ENCODE data around the gene ETF1.
A peak's percentile ranks its signal among the peaks of the same experiment; 100 is the strongest.

Gene ETF1

DNA sequence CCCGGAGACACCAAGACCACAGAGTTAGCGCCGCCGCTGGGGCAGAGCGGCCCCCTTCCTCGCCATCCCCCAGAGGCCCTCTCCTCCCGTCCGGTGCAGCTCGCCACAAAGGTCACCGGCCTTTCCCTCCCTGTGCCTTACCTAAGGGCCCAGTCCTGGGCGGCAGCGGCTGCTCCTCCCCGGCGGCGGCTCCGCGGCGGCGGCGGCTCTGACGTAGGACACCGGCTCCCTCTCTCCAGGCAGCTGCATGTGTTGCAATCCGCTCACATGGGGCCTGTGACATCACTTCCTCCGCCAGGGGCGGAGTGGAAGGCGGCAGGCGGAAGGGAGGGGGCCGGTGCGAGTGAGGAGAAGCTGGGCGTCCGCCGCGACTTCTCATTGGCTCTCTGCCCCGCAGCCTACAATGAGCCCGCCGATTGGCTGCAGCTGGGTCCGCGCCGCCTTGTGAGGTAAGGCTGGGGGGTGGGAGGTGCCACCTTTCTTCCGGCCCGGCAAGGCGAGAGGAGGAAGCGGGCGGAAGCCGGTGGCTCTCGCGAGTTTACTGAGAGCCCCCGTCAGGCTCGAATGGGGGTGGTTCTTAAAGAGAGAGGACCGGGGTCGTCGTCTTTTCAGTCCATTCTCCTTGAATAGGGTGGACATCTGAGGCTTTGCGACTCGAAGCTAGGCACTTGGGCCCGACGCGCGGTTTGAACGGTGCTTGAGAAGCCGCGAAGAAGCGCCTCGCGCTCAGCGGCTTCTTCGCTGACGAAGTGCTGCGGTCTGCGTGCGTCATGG, at the start of gene ETF1:
TSS of gene ETF1 (minus strand) at position 281 of the 774 bp plus-strand sequence. CDS start 318 bp downstream, outside the sequence.
- DNase-seq, result peak; percentile 100

- no peak for DNase-seq
Measured at GRCh38 chr5:138588013-138588788, 45.2 kb upstream of the ETF1 start.

GRCh38 chr5:138585157-138585556, 42.1 kb upstream of the ETF1 start:
- DNase-seq, result no peak

DNA sequence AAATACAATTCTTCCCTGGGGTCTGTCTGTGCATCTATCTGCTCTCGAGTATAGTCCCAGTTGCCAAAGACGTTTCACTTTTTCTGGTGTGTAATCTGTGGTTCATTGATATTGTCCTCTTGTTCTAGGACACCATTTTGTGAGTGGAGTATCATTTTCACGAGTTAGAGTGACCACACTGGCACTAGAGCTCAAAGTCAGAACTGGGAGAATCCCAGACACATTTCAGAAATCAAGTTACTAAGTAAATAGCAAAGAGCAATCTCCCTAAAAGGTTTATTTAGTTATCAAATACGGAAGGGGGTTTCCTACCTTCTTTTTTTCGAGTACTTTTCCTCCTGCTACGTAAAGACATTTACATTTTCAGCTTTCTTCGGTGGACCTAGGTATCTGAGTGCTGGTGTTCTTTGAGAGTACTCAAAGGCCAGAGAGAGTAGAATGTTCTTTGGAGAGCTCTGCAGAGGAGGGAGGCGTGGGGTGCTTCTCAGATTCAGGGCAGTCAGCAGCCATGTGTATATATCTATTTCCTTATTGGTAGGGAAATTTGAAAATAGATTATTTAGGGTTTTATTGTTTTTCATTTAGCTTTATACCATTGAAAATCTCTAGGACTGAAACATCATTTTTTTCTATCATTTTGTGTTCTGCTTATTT, 41.1 kb upstream of the ETF1 start:
- no peak for DNase-seq

- no peak for DNase-seq
Measured at GRCh38 chr5:138582959-138583358, 39.9 kb upstream of the ETF1 start.

DNA sequence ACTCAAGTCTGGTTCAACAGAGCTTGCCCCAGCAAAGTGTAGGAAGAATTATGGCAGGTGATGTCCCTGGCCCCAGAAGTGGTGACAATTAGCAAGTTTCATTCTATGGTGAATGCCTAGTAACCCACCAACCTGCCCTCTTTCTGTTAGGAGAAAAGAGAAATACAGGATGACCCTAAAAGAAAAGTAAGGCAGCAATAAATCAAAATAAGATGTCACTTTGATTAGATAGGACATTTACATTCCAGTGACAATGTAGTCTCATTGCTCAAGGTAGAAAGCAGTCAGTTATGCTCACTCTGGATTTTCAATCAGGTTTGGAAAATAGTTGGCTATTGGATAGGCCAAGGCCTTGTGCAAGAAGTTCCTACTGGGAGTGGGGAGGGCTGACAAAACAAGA, 37.7 kb upstream of the ETF1 start:
- no peak for DNase-seq

DNA sequence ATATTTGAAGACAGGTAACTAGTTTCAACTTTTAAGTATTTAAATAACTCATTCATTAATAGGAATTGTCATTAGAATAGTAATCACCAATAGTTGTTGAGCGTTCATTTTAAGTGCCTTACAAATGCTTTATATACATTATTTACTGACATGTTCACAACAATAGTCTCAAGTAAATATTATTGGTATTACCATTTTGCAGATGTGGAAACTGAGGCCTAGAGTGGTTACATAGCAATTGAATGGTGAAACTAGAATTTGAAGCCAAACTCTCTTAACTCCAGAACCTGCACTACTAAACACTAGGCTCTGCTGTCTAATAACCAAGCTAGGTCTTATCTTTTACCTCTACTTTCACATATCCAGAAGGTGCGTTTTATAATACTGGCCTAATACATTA, 37.0 kb upstream of the ETF1 start:
- no peak for DNase-seq

- DNase-seq, result no peak
Measured at GRCh38 chr5:138579517-138579863, 36.5 kb upstream of the ETF1 start.

DNA sequence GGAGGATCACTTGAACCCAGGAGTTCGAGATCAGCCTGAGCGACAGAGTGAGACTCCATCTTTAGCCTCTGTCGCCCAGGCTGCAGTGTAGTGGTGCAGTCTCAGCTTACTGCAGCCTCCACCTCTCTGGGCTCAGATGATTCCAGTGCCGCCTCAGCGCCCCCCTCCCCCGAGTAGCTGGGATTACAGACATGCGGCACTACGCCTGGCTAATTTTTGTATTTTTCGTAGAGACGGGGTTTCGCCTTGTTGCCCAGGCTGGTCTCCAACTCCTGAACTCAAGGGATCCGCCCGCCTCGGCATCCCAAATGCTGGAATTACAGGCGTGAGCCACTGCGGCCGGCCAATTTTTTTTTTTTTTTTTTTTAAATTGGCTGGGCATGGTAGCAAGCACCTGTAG, 34.4 kb upstream of the ETF1 start:
- DNase-seq, result no peak

- peak; percentile 99 for DNase-seq
Measured at GRCh38 chr5:138575194-138576015, 32.4 kb upstream of the ETF1 start, which contains the start of gene HSPA9. HSPA9 (minus strand) TSS chr5:138575401; CDS start chr5:138575318, 83 bp downstream.

DNA sequence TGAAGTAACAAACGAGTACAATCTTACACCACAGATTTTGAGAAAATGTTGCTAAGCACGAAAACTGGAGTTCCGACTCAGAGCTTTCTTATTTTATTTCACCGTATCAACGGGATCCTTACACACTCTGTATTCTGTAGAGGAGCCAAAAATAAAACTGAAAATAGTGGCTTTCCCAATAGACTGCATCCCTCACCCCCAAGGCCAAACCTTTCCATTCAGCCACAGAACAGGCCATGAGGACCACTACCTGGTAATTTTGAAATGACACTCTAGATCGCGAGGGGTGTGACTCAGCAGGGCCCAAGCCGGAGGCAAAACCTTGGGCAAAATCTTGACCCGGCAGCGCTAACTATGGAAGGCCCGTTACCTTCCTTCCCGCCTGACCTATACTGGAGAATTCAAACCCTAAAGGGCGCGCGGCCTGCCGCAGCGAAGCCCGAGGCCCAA, 31.7 kb upstream of the ETF1 start:
- DNase-seq, result no peak

- no peak for DNase-seq
Measured at GRCh38 chr5:138573949-138574670, 31.1 kb upstream of the ETF1 start.

DNA sequence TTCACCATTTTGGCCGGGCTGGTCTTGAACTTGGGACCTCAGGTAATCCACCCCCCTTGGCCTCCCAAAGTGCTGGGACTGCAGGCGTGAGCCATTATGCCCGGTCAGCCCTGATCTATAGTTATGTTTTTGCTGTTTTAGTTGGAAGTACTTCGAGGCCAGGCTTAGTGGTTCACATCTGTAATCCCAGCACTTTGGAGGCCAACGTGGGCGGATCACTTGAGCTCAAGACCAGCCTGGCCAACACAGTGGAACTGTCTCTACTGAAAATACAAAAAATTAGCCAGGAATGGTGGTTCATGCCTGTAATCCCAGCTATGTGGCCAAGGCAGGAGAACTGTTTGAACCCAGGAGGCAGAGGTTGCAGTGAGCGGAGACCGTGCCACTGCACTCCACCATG, 30.2 kb upstream of the ETF1 start:
- DNase-seq, result no peak

DNA sequence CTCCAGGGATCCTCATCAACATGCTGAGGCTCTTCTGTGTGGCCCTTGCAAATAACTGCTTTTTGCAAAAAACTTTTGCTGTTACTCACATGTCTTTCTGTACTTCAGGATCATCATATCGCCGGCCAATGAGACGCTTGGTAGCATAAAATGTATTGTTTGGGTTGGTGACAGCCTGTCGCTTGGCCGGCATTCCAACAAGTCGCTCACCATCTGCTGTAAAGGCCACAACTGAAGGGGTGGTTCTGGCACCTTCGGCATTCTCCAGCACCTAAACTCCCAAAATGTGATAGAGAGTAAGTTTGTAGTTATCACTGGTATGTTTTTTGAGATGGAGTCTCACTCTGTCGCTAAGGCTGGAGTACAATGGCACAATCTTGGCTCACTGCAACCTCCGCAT, 27.8 kb upstream of the ETF1 start:
- no peak for DNase-seq

DNA sequence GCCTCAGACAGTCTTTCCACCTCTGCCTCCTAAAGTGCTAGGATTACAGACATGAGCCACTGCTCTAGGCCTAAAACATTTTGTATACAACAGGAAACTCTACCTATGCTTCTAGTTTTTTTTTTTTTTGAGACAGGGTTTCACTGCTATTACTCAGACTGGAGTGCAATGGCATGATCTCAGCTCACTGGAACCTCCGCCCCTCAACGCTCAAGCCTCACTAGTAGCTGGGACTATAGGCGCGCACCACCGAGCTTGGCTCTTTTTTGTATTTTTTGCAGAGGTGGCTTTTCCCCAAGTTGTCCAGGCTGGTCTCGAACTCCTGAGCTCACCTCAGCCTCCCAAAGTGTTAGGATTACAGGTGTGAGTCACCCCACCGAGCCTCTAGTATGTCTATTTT, 26.7 kb upstream of the ETF1 start:
- DNase-seq, result no peak

DNA sequence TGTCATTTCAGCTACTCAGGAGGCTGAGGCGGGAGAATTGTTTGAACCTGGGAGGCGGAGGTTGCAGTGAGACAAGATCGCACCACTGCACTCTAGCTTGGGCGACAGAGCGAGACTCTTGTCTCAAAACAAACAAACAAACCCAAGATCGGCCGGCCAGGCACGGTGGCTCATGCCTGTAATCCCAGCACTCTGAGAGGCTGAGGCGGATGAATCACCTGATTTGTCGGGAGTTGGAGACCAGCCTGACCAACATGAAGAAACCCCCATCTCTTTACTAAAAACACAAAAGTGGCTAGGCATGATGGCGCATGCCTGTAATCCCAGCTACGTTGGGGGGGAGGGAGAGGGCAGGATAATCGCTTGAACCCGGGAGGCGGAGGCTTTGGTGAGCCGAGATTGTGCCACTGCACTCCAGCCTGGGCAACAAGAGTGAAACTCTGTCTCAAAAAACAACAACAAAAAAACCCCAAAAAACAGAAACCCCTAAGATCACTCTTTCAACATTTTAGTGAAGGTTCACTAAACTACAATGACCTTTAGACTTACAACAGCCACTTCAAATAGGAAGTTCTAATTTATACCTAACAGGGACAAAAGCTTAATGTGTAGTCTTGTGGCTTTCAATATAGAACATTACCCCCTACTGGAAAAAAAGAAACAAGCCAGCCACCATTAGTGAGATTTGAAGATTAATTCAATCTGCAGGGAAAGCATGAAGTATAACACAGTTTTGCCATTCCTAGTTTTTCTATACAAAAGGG, 25.2 kb upstream of the ETF1 start:
- DNase-seq, result no peak

- DNase-seq, result no peak
Measured at GRCh38 chr5:138566792-138567191, 23.8 kb upstream of the ETF1 start.

- DNase-seq, result no peak
Measured at GRCh38 chr5:138565100-138565821, 22.2 kb upstream of the ETF1 start.

DNA sequence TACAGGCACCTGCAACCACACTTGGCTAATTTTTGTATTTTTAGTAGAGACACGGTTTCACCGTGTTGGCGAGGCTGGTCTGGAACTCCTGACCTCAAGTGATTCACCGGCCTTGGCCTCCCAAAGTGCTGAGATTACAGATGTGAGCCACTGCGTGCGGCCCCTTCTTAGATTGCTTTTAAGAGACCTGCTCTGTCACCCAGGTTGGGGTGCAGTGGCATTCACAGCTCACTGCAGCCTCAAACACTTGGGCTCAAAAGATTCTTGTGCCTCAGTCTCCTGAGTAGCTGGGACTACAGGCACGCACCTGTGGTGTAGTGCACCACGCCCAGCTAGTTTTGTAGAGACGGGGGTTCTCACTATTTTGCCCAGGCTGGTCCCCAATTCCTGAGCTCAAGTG, 21.2 kb upstream of the ETF1 start:
- no peak for DNase-seq

- DNase-seq, result no peak
Measured at GRCh38 chr5:138563340-138564118, 20.5 kb upstream of the ETF1 start.

Measured in GDM1 (cell line).